22Rv1 (cell line): ENCODE results near the gene PRR20G.

ENCODE experiments used
- H3K27ac ChIP-seq: fragments of 450-650 bp; 2 replicates; pipeline ENCODE4 v1.5.1; 2017
- ZFX ChIP-seq: fragments of 450-650 bp; IDR thresholded peaks from 2 replicates; pipeline ENCODE4 v1.6.1; 2017; ENCODE audit warnings: antibody characterized with exemption, borderline replicate concordance
- TF ChIP-seq, protein P1 (sequence below): fragments of 450-650 bp; IDR thresholded peaks from 2 replicates; pipeline ENCODE4 v1.5.1; 2017; ENCODE audit warnings: mild to moderate bottlenecking

PRR20G gene

DNA sequence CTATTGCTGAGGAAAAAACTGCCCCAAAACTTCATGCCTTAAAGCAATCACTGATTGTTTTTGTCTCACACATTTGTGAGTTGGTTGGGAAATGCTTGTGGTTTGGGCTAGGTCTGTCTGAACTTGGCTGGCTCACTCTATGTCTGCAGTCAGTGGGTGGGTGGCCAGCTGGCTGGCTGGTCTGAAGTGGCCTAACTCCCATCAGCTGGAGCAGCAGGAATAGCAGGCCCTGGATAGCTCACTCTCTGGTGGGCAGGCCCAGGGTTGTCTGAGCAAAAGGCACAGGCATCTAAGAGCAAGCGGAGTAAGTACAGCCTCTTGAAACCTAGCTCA, 37.7 kb upstream of the PRR20G start:
- TF ChIP-seq, protein P1, sequence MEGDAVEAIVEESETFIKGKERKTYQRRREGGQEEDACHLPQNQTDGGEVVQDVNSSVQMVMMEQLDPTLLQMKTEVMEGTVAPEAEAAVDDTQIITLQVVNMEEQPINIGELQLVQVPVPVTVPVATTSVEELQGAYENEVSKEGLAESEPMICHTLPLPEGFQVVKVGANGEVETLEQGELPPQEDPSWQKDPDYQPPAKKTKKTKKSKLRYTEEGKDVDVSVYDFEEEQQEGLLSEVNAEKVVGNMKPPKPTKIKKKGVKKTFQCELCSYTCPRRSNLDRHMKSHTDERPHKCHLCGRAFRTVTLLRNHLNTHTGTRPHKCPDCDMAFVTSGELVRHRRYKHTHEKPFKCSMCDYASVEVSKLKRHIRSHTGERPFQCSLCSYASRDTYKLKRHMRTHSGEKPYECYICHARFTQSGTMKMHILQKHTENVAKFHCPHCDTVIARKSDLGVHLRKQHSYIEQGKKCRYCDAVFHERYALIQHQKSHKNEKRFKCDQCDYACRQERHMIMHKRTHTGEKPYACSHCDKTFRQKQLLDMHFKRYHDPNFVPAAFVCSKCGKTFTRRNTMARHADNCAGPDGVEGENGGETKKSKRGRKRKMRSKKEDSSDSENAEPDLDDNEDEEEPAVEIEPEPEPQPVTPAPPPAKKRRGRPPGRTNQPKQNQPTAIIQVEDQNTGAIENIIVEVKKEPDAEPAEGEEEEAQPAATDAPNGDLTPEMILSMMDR, result no peak
- TF ChIP-seq ZFX, result no peak
- H3K27ac ChIP-seq, result no peak overlapping the region

DNA sequence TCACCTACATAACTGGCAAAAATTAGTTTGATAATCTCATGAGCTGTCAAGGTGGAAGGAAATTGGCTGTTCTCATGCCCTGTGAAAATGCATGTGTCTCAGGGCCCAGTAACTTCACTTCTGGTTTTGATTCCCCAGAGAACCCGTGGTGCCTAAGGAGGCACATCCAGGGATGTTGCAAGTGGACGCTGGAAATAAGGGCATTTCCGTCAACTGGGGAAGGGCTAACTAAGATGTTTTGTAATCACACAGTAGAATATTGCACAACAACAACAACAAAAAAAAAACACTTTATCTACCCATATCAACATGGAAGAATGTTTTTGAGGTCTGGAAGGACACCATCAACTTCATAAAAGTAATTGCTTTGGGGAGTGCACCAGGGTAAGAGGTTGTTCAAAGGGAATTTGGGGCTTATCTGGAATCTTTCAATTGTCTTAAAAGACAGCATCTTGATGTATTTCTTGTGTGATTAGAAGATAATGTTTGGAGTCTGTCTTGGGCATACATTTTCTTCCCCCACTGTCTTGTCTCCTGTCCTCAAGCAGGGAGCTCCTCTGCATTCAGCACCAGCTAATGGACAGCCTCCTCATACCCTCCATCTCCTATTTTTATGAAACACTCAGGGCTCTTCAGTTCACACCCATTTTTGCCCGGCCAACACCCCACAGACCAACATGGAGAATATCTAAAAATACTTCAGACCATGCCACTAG, 37.2 kb upstream of the PRR20G start:
- H3K27ac ChIP-seq, result no peak overlapping the region
- TF ChIP-seq, protein P1, result no peak
- no peak for TF ChIP-seq ZFX

DNA sequence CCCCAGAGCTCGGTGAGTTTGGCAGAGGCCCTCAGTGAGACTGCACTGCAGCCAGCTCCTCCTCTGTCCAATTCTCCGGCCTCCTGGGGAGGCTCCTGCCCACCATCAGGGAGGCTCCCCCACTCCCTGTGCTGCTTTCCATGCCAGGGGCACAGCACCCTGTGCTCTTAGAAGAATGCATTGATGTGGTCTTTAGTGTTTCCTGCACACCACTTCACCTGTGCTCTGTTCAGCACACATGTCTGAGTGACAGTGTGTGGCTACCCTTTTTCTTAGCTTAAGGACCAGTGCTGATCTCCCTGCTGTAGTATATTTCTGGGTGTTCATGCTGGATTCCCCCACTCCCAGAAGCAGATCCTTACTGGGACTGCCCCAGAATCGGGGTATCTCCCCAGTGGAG, 36.2 kb upstream of the PRR20G start:
- no peak overlapping the region for H3K27ac ChIP-seq
- TF ChIP-seq, protein P1, result no peak
- no peak for TF ChIP-seq ZFX

DNA sequence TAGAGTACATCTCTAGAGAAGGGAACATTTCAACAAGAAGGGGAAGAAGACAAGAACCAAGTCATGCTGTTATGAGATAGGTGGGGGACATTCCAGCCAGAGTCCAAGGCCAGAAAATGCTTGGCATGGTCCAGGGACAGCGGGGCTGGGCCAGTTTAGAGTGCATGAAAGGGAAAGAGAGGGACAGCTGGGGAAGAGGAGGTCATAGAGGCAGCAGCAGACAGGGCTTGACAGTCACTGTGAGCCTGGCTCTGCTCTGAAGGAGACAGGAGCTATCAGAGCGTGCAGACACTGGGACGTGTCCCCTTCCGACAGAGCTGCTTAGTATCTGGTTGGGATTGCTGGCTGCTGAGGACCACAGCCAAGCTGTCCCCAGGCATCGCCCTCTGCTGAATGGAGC, 35.7 kb upstream of the PRR20G start:
- H3K27ac ChIP-seq, result no peak overlapping the region
- no peak for TF ChIP-seq ZFX
- TF ChIP-seq, protein P1, result no peak

DNA sequence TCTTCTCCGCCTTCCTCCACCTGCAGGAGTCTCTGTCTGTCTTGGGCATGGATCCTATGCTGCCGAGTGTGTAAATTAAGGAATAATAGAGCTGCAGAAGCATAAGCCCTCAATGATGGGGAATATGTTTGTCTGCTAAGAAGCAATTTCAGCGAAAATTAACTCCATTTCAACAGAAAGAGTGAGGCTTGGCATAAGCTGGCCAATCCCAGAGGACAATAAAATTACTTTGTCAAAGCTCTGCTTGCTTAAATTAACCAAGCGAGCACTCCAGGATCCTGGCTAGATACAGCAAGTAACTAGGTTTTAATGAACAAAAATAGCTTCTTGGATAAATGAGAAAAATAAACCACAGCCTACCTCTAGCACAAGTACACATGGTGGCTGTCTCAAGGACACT, 33.5 kb upstream of the PRR20G start:
- TF ChIP-seq, protein P1, result no peak
- no peak for TF ChIP-seq ZFX
- no peak overlapping the region for H3K27ac ChIP-seq

DNA sequence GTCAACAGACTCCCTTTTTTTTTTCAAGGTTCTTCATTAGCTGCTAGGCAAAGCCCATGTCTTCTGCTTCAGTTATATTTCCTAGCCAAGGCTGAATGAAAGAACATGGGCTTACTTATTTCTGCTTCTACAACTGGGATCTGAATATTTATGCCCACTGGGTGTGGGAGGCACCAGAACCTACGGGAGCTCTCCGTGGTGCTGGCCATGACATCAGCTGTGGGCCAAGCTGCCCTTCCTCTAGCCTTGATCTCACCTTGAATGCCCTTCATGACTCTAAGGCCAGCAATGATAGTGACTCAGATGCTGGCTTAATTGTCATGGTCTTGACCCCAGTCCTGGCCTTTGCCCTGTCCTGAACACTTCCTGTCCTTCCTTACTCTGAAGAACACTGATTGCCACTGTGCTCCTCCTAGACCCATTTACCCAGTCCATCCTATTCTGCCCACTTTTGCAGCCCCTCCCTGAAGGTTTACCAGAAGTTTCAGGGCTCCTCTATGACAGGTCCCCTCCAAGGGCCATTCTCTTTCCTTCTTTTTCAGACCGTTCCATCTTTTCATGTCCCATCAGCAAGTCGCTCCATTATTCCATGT, 32.8 kb upstream of the PRR20G start:
- TF ChIP-seq, protein P1, result no peak

DNA sequence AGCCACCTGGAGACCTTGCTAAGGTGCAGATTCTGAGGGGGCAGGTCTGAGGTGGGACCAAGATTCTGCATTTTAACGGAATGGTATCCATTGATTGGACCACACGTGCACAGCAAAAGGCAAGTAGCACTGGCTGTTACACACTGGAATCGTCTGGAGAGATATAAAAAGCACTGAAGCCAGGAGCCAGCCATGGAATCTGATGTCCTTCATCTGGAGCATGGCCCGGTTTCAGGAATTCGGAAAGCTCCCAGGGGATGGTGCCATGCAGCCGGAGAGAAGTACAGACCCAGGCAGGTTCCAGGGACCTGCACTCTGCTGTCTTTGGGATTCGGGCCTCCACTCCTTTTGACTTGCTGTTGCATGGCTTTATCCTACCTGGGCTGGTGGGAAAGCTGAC, 28.8 kb upstream of the PRR20G start:
- H3K27ac ChIP-seq, result no peak overlapping the region
- no peak for TF ChIP-seq ZFX
- TF ChIP-seq, protein P1, result no peak

More for the DNA sequence above, 32.8 kb upstream of the PRR20G start:
- H3K27ac ChIP-seq, result no peak overlapping the region
